IPS-20b (cell line): Measurements from ENCODE around the gene PYROXD2.

Experiments used
- H3K27ac ChIP-seq: one replicate; pipeline ENCODE4 v1.5.1; 2013; ENCODE audit warnings: low read length
- H3K27me3 ChIP-seq: 2 replicates; pipeline ENCODE4 v1.6.1; 2013; ENCODE audit warnings: mild to moderate bottlenecking, low read length, inconsistent platforms; ENCODE audit not compliant: insufficient read depth
- H3K36me3 ChIP-seq: 2 replicates; pipeline ENCODE4 v1.6.1; 2013; ENCODE audit warnings: low read depth, mild to moderate bottlenecking, inconsistent platforms, low read length, moderate library complexity; ENCODE audit not compliant: insufficient read depth
- H3K4me1 ChIP-seq: 2 replicates; pipeline ENCODE4 v1.6.1; 2013; ENCODE audit warnings: mild to moderate bottlenecking, control low read depth, inconsistent platforms, low read length, moderate library complexity; ENCODE audit not compliant: insufficient read depth
- H3K4me3 ChIP-seq: 2 replicates; pipeline ENCODE4 v1.5.1; 2013; ENCODE audit warnings: mild to moderate bottlenecking, low read length, inconsistent platforms
- H3K9ac ChIP-seq: 2 replicates; pipeline ENCODE4 v1.6.1; 2013; ENCODE audit warnings: low read depth, mild to moderate bottlenecking, inconsistent platforms, low read length, moderate library complexity
- H3K9me3 ChIP-seq: 2 replicates; pipeline ENCODE4 v1.6.1; 2013; ENCODE audit warnings: mild to moderate bottlenecking, low read depth, low read length, inconsistent platforms; ENCODE audit not compliant: insufficient read depth

The PYROXD2 gene

GRCh38 chr10:98368644-98369043, 46.3 kb downstream of the PYROXD2 start:
- Histone ChIP-seq H3K4me1 (peaks cover 4% of the 10 kb centered on the region; the same call in 1 of the 2 replicates), H3K9ac (no peak overlapping the region), H3K27ac (no peak overlapping the region), H3K27me3 (no peaks in the 10 kb centered on the region; the same call in 1 of the 2 replicates), H3K9me3 (no peaks in the 10 kb centered on the region; the same call in 1 of the 2 replicates), H3K36me3 (no peaks in the 10 kb centered on the region), H3K4me3 (no peak overlapping the region)

DNA sequence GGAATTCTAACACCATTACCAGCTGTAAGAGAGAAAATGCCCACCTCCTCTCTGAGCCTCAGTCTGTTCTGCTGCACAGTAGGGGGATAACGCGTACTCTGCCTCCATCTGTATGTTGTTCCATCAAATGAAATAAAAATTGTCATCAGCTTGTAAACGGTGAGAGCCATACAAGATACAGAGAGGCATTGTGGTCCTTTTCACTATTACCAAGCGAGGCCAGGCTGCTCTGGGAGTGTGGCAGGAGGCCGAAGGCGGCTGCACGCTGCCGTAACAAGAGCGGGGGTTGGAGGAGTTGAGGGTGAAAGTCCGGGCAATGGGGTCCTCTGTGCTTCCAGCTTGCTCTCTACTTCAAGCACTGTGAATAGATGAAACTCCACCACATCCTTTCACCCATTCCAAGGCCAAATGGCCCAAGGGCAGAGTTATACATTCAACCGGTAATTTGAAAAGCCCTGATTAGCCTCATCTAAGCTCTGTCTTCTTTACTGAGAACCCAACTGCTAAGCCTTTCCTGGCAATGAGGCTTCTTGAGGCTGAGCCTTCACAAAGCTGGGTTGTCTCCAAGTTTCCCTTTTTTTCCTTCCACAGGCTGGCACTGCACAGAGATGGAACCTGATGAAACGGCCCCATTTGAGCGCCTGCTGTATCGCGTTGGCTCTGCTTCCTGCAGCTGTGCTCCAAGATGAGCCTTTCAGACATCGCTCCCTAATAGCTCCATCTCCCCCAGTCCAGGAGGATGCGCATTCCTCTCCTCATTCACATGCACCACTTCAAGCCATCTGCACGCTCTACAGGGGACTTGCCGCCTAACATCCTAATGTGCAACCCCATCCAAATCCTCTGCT, 47.2 kb downstream of the PYROXD2 start:
- H3K4me1 ChIP-seq = peaks cover 6% of the 10 kb centered on the region; the same call in 1 of the 2 replicates
- no peaks in the 10 kb centered on the region for H3K36me3 ChIP-seq
- H3K9ac ChIP-seq = no peak overlapping the region
- no peak overlapping the region for H3K4me3 ChIP-seq
- no peaks in the 10 kb centered on the region; the same call in 1 of the 2 replicates for H3K27me3 ChIP-seq
- no peaks in the 10 kb centered on the region; the same call in 1 of the 2 replicates for H3K9me3 ChIP-seq
- H3K27ac ChIP-seq = no peak overlapping the region

GRCh38 chr10:98366062-98366530, 48.9 kb downstream of the PYROXD2 start:
- Histone ChIP-seq H3K36me3 (no peaks in the 10 kb centered on the region), H3K27ac (no peak overlapping the region), H3K27me3 (no peaks in the 10 kb centered on the region; the same call in 1 of the 2 replicates), H3K4me1 (peaks cover 6% of the 10 kb centered on the region; the same call in 1 of the 2 replicates), H3K9ac (no peak overlapping the region), H3K9me3 (no peaks in the 10 kb centered on the region; the same call in 1 of the 2 replicates), H3K4me3 (no peak overlapping the region)

DNA sequence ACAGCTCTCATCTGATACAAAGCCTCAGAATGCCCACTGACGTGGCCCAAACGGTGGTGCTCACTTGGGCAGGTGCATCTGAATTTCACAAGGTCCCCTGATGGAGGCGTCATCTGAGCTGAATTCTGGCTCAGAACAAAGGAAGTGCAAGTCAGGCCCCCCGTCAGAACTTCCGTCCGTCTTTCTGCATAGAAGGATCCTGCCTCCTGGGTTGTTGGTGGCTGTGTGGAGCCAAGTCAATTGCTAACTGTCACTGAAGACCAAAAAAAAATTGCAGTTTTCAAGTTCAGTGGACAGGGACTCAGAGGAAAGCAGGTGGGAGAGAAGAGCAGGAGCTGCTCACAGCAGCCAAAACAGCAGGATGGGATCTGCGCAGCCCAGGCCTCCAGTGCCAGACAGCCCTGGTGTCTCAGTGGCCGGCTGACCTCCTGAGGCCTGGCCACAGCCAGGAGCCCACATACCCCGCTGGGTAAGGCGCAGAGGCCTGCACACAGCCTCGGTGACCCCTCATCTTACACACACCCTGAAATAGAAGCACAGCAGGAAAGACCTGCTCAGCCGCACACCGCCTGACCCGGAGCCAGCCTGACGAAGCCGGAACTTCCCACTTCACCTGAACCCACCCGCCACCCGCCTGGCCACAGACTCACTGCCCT, 49.4 kb downstream of the PYROXD2 start:
- no peak overlapping the region for H3K9ac ChIP-seq
- no peaks in the 10 kb centered on the region; the same call in 1 of the 2 replicates for H3K9me3 ChIP-seq
- no peak overlapping the region for H3K27ac ChIP-seq
- no peaks in the 10 kb centered on the region; the same call in 1 of the 2 replicates for H3K27me3 ChIP-seq
- H3K36me3 ChIP-seq = no peaks in the 10 kb centered on the region
- H3K4me1 ChIP-seq = peaks cover 6% of the 10 kb centered on the region; the same call in 1 of the 2 replicates
- H3K4me3 ChIP-seq = no peak overlapping the region

DNA sequence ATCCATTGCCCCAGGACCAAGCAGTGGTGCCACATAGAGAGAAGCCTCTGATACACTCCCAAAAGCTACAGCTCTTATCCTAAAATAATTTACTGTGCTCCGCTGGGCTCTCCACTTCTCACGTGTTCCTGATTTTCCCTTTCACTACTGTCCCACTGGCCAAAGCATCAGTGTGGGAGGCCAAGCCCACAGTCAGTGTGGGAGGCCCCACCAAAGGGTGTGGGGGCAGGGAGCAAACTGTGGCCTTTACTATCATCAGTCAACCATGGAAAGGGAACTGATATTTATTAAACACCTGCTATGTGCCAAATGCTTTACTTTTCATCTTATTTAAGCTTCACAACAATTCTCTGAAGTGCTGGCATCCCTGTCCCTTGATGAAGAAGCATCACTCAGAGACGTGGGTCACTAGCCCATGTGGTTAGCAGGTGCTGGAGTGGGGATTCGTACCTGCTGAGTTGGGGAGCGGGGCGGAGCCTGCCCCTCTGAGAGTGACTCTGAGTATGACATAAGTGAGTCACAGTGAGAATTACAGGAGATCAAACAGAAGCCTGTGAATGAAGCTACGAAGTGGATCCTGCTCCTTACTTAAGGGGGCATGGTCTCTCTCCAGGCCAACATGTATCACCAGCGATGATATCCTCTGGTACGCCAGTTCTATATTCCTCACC, 50.4 kb downstream of the PYROXD2 start:
- H3K4me3 ChIP-seq = no peak overlapping the region
- no peaks in the 10 kb centered on the region; the same call in 1 of the 2 replicates for H3K9me3 ChIP-seq
- H3K27me3 ChIP-seq = no peaks in the 10 kb centered on the region; the same call in 1 of the 2 replicates
- no peak overlapping the region for H3K9ac ChIP-seq
- H3K27ac ChIP-seq = no peak overlapping the region
- H3K36me3 ChIP-seq = no peaks in the 10 kb centered on the region
- peaks cover 4% of the 10 kb centered on the region; the same call in 1 of the 2 replicates for H3K4me1 ChIP-seq

DNA sequence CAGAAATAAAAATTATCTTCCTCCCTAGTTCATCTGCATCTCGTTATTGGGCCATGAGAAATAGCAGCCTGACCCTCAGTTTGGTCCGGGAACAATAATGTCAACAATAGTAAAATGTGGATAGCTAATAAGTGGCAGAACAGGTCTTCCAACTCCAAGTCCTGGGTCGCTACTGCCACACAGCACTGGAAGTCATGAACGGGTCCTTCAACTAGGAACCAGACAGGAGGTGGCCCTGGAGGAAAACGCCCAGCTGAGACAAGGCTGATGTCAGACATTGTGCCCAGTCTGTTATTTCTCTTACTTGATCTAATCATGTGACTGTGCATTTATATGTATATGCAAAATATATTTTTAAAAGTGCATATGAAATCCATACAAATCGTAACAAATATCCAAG, 51.8 kb downstream of the PYROXD2 start:
- Histone ChIP-seq H3K9me3 (no peaks in the 10 kb centered on the region), H3K4me1 (peaks cover 3% of the 10 kb centered on the region; the same call in 1 of the 2 replicates), H3K9ac (no peak overlapping the region), H3K27ac (no peak overlapping the region), H3K36me3 (no peaks in the 10 kb centered on the region), H3K27me3 (no peaks in the 10 kb centered on the region; the same call in 1 of the 2 replicates), H3K4me3 (no peak overlapping the region)

- no peak overlapping the region for H3K9ac ChIP-seq
- no peak overlapping the region for H3K4me3 ChIP-seq
- H3K27me3 ChIP-seq = no peaks in the 10 kb centered on the region
These were observed 53.6 kb downstream of the PYROXD2 start for GRCh38 chr10:98361131-98362025.

GRCh38 chr10:98357194-98357822, 57.7 kb downstream of the PYROXD2 start:
- H3K27me3 ChIP-seq = peaks cover 14% of the 10 kb centered on the region; the same call in 1 of the 2 replicates
- H3K9me3 ChIP-seq = no peaks in the 10 kb centered on the region
- H3K36me3 ChIP-seq = no peaks in the 10 kb centered on the region
- H3K27ac ChIP-seq = no peak overlapping the region
- no peak overlapping the region for H3K4me3 ChIP-seq
- H3K9ac ChIP-seq = no peak overlapping the region
- H3K4me1 ChIP-seq = no peaks in the 10 kb centered on the region

More at GRCh38 chr10:98361131-98362025, 53.6 kb downstream of the PYROXD2 start:
- Histone ChIP-seq H3K4me1 (peaks cover 3% of the 10 kb centered on the region; the same call in 1 of the 2 replicates), H3K36me3 (no peaks in the 10 kb centered on the region), H3K9me3 (no peaks in the 10 kb centered on the region), H3K27ac (no peak overlapping the region)

DNA sequence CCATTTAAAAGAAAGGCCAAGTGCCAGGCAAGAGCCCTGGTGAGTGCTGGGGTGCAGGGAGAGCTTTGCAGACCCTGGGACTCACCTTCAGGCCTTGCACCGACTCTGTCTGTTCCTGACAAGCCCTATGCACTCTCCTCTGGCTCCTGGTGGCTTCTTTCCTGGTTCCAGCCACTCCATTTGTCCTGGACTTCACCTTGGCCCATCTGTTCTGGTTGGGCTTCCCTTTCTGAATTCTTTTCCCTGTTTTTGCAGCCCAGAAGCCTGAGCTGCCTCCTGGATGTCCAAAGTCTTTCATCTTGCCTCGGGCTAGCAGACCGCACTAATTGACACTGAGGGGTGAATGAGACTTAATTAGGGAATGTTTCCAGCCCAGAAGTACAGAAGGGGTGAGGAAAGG, 60.5 kb downstream of the PYROXD2 start:
- H3K9ac ChIP-seq = no peak overlapping the region
- no peaks in the 10 kb centered on the region for H3K9me3 ChIP-seq
- H3K4me1 ChIP-seq = no peaks in the 10 kb centered on the region
- H3K36me3 ChIP-seq = no peaks in the 10 kb centered on the region
- no peak overlapping the region for H3K4me3 ChIP-seq
- no peak overlapping the region for H3K27ac ChIP-seq
- H3K27me3 ChIP-seq = peaks cover 14% of the 10 kb centered on the region; the same call in 1 of the 2 replicates

GRCh38 chr10:98353170-98353569, 61.8 kb downstream of the PYROXD2 start:
- Histone ChIP-seq H3K36me3 (no peaks in the 10 kb centered on the region), H3K9me3 (no peaks in the 10 kb centered on the region), H3K4me1 (no peaks in the 10 kb centered on the region), H3K9ac (no peak overlapping the region), H3K27me3 (peaks cover 14% of the 10 kb centered on the region; the same call in 1 of the 2 replicates), H3K4me3 (no peak overlapping the region), H3K27ac (no peak overlapping the region)
